Measurements from ENCODE around the gene TBC1D22A. TPM values are rescaled to one million over a fixed set of nuclear protein-coding genes. Genes with fewer than 3 reads are reported as not detected.
A peak's percentile ranks its signal among the peaks of the same experiment; 100 is the strongest.

Gene TBC1D22A
- polyA plus RNA-seq, 1 of the 3 experiments (the other 2 are of a cell fraction): 16.5 TPM

- ChIA-PET POLR2A (no interaction called here), CTCF (interaction anchor here (0.9 kb wide), 1 partner anchor 13 kb away, joined by 3 read pairs; no protein-coding TSS in a partner anchor)
- H3K9me3 ChIP-seq: no peaks in the 10 kb centered on the region; the same call in none of the 2 replicates
- no peak overlapping the region for H3K9ac ChIP-seq
- H3K4me2 ChIP-seq: no peak overlapping the region
- no peak overlapping the region for H2AFZ ChIP-seq (ENCODE audit: low read depth)
- DNase-seq: no peak
- WGBS (ENCODE audit: low lambda C conversion rate): 84% methylated on average over 13 of the region's 13 CpGs
- H3K27me3 ChIP-seq (ENCODE audit: insufficient read depth): no peaks in the 10 kb centered on the region
- no peaks in the 10 kb centered on the region for H3K9me2 ChIP-seq
- H4K20me1 ChIP-seq (ENCODE audit: insufficient read depth): 0 out of 2 replicates have a peak, but pooled peaks cover 4% of the 10 kb centered on the region
- H3K27ac ChIP-seq (ENCODE audit: low read depth in 2 of 2, low read length in 1 of 2): 0 out of 4 replicates have a peak overlapping the region, but pooled peaks of 1 of the 2 experiments have one; percentile 28
- TF ChIP-seq MEF2A (IDR thresholded peaks at IDR 0.05; ENCODE audit: borderline replicate concordance, low read depth) (no peak), CHD2 (IDR thresholded peaks at IDR 0.05; ENCODE audit: low read length, partially characterized antibody) (no peak), FOSL2 (IDR thresholded peaks at IDR 0.05; ENCODE audit: borderline replicate concordance, low read depth) (no peak), USF1 (IDR thresholded peaks at IDR 0.05; ENCODE audit: borderline replicate concordance, low read depth) (no peak), FOXJ3 (CRISPR knock-in tag; IDR thresholded peaks at IDR 0.05) (no peak), RFX5 (IDR thresholded peaks at IDR 0.05; ENCODE audit: low read length) (no peak), PBX3 (IDR thresholded peaks at IDR 0.05) (no peak), RAD21 (IDR thresholded peaks at IDR 0.05; ENCODE audit: low read length) (no peak), GABPA (IDR thresholded peaks at IDR 0.05; ENCODE audit: low read depth) (no peak), JUND (IDR thresholded peaks at IDR 0.05) (no peak), TCF12 (IDR thresholded peaks at IDR 0.05) (no peak), YY1 (IDR thresholded peaks at IDR 0.05; ENCODE audit: low read depth) (no peak), FOXM1 (IDR thresholded peaks at IDR 0.05; ENCODE audit: low read depth) (no peak), TAF1 (IDR thresholded peaks at IDR 0.05; ENCODE audit: borderline replicate concordance, low read depth, low read length) (no peak), NRF1 (IDR thresholded peaks at IDR 0.05; ENCODE audit: low read depth, low read length) (no peak), POLR2AphosphoS5 (IDR thresholded peaks at IDR 0.05; ENCODE audit: low read depth, low read length) (no peak), EZH2phosphoT487 (IDR thresholded peaks at IDR 0.05; ENCODE audit: borderline replicate concordance, low read depth) (no peak), USF2 (IDR thresholded peaks at IDR 0.05; ENCODE audit: borderline replicate concordance, low read depth, low read length) (no peak), TEAD4 (IDR thresholded peaks at IDR 0.05; ENCODE audit: borderline replicate concordance, insufficient read depth) (no peak)
- H3F3A ChIP-seq (replicated peaks; ENCODE audit: insufficient read depth): no peaks in the 10 kb centered on the region
- H3K36me3 ChIP-seq (replicated peaks in 1 of 2; ENCODE audit: control insufficient read depth in 1 of 2, insufficient read depth in 2 of 2, low read length in 1 of 2): peaks cover 1 to 14% of the 10 kb centered on the region in 2 experiments
- H3K4me1 ChIP-seq (ENCODE audit: control insufficient read depth in 1 of 2, insufficient read depth in 2 of 2, low read depth in 1 of 2, low read length in 1 of 2): no peaks in the 10 kb centered on the region
- H3K79me2 ChIP-seq (ENCODE audit: insufficient read depth): peaks cover 47% of the 10 kb centered on the region
- no peak overlapping the region for H3K4me3 ChIP-seq (ENCODE audit: low read depth in 2 of 2, low read length in 1 of 2)
Measured at GRCh38 chr22:46791201-46791731, 28.8 kb downstream of the TBC1D22A start.
